OCI-LY1 (cell line): ENCODE measurements around the gene CEMIP.

Experiments
- H2AFZ ChIP-seq: fragments of 200-600 bp; sonication (generic), shearing (Covaris generic); 2 replicates; pipeline ENCODE4 v1.6.0; 2014; ENCODE audit warnings: antibody characterized with exemption, mild to moderate bottlenecking, low read length
- H3F3A ChIP-seq: fragments of 200-600 bp; sonication (generic), shearing (Covaris generic); 2 replicates; pipeline ENCODE4 v1.6.0; 2014; ENCODE audit warnings: mild to moderate bottlenecking, antibody characterized with exemption, low read length, moderate library complexity; ENCODE audit not compliant: insufficient read depth
- H3K27ac ChIP-seq: fragments of 200-600 bp; sonication (generic); 2 replicates; pipeline ENCODE4 v1.5.1; 2014; ENCODE audit warnings: low read length, mixed run types, mild to moderate bottlenecking, low read depth; ENCODE audit not compliant: poor library complexity, severe bottlenecking
- H3K27me3 ChIP-seq: fragments of 200-600 bp; sonication (generic); 2 replicates; pipeline ENCODE4 v1.6.0; 2014; ENCODE audit warnings: antibody characterized with exemption, mild to moderate bottlenecking, low read length, moderate library complexity; ENCODE audit not compliant: insufficient read depth
- H3K36me3 ChIP-seq: fragments of 200-600 bp; sonication (generic); 2 replicates; pipeline ENCODE4 v1.6.1; 2014; ENCODE audit warnings: mild to moderate bottlenecking, antibody characterized with exemption, low read length, moderate library complexity, mixed read lengths; ENCODE audit not compliant: insufficient read depth
- H3K4me1 ChIP-seq: fragments of 200-600 bp; sonication (generic); 2 replicates; pipeline ENCODE4 v1.5.1; 2014; ENCODE audit warnings: mild to moderate bottlenecking, low read length, moderate library complexity; ENCODE audit not compliant: insufficient read depth, severe bottlenecking
- H3K4me2 ChIP-seq: fragments of 200-600 bp; sonication (generic), shearing (Covaris generic); 2 replicates; pipeline ENCODE4 v1.6.1; 2014; ENCODE audit warnings: low read length
- H3K4me3 ChIP-seq: fragments of 200-600 bp; sonication (generic); 2 replicates; pipeline ENCODE4 v1.5.1; 2014; ENCODE audit warnings: low read length, low read depth, mild to moderate bottlenecking, mixed read lengths; ENCODE audit not compliant: poor library complexity, severe bottlenecking
- H3K79me2 ChIP-seq: fragments of 200-600 bp; shearing (Covaris generic); 2 replicates; pipeline ENCODE4 v1.6.1; 2016; ENCODE audit warnings: mixed run types, low read length, mixed read lengths; ENCODE audit not compliant: insufficient read depth
- H3K9ac ChIP-seq: fragments of 200-600 bp; sonication (generic), shearing (Covaris generic); 2 replicates; pipeline ENCODE4 v1.6.1; 2014; ENCODE audit warnings: mild to moderate bottlenecking, low read length, mixed read lengths
- H3K9me2 ChIP-seq: fragments of 200-600 bp; sonication (generic), shearing (Covaris generic); 2 replicates; pipeline ENCODE4 v1.6.1; 2014; ENCODE audit warnings: low read depth, mild to moderate bottlenecking, low read length, mixed read lengths
- H3K9me3 ChIP-seq: fragments of 200-600 bp; shearing (Covaris generic); 2 replicates; pipeline ENCODE4 v1.6.1; 2014; ENCODE audit warnings: low read length, mixed read lengths
- H4K20me1 ChIP-seq: fragments of 200-600 bp; sonication (generic), shearing (Covaris generic); 2 replicates; pipeline ENCODE4 v1.6.0; 2016; ENCODE audit warnings: mild to moderate bottlenecking, low read length; ENCODE audit not compliant: insufficient read depth
- CTCF ChIP-seq: fragments of 200-600 bp; sonication (generic), shearing (Covaris generic); IDR thresholded peaks from 2 replicates; pipeline ENCODE4 v1.5.1; 2017; ENCODE audit warnings: mild to moderate bottlenecking, antibody characterized with exemption, low read length, moderate library complexity, mixed read lengths
- EZH2 ChIP-seq: fragments of 200-600 bp; sonication (generic), shearing (Covaris generic); IDR thresholded peaks from 2 replicates; pipeline ENCODE4 v1.8.0; 2017; ENCODE audit warnings: borderline replicate concordance, mixed run types, mild to moderate bottlenecking, antibody characterized with exemption, low read length, moderate library complexity, mixed read lengths

Gene CEMIP

GRCh38 chr15:80936288-80937078 is 157.3 kb downstream of the CEMIP start:
- Histone ChIP-seq H3F3A (no peaks in the 10 kb centered on the region), H3K9me3 (no peaks in the 10 kb centered on the region), H3K27me3 (no peaks in the 10 kb centered on the region), H3K9ac (no peak overlapping the region), H4K20me1 (no peaks in the 10 kb centered on the region), H3K4me3 (no peak overlapping the region), H3K27ac (no peak overlapping the region), H3K4me2 (no peak overlapping the region), H2AFZ (no peak overlapping the region), H3K9me2 (no peaks in the 10 kb centered on the region), H3K36me3 (0 out of 2 replicates have a peak, but pooled peaks cover 1% of the 10 kb centered on the region), H3K4me1 (no peaks in the 10 kb centered on the region), H3K79me2 (no peaks in the 10 kb centered on the region)
- no peak for TF ChIP-seq CTCF
- TF ChIP-seq EZH2 = no peak

GRCh38 chr15:80937718-80938117 is 158.5 kb downstream of the CEMIP start:
- Histone ChIP-seq H3K4me2 (no peak overlapping the region), H3F3A (no peaks in the 10 kb centered on the region), H4K20me1 (no peaks in the 10 kb centered on the region), H2AFZ (no peak overlapping the region), H3K4me3 (no peak overlapping the region), H3K27me3 (no peaks in the 10 kb centered on the region), H3K4me1 (no peaks in the 10 kb centered on the region), H3K9me2 (no peaks in the 10 kb centered on the region), H3K27ac (no peak overlapping the region), H3K9ac (no peak overlapping the region), H3K79me2 (no peaks in the 10 kb centered on the region), H3K9me3 (no peaks in the 10 kb centered on the region), H3K36me3 (0 out of 2 replicates have a peak, but pooled peaks cover 3% of the 10 kb centered on the region)
- no peak for TF ChIP-seq CTCF
- no peak for TF ChIP-seq EZH2

- no peak overlapping the region for H3K4me3 ChIP-seq
- H3K9me3 ChIP-seq = no peaks in the 10 kb centered on the region
- H3K79me2 ChIP-seq = no peaks in the 10 kb centered on the region
- H3K27me3 ChIP-seq = no peaks in the 10 kb centered on the region
- TF ChIP-seq CTCF (no peak), EZH2 (no peak)
- H3F3A ChIP-seq = no peaks in the 10 kb centered on the region
- H2AFZ ChIP-seq = no peak overlapping the region
- no peaks in the 10 kb centered on the region for H4K20me1 ChIP-seq
- H3K36me3 ChIP-seq = 0 out of 2 replicates have a peak, but pooled peaks cover 3% of the 10 kb centered on the region
- H3K4me1 ChIP-seq = no peaks in the 10 kb centered on the region
- no peaks in the 10 kb centered on the region for H3K9me2 ChIP-seq
- no peak overlapping the region for H3K9ac ChIP-seq
- H3K4me2 ChIP-seq = no peak overlapping the region
- no peak overlapping the region for H3K27ac ChIP-seq
Observed at GRCh38 chr15:80939216-80939615, 160.0 kb downstream of the CEMIP start.
